ENCODE measurements around the gene EZR.

EZR gene

DNA sequence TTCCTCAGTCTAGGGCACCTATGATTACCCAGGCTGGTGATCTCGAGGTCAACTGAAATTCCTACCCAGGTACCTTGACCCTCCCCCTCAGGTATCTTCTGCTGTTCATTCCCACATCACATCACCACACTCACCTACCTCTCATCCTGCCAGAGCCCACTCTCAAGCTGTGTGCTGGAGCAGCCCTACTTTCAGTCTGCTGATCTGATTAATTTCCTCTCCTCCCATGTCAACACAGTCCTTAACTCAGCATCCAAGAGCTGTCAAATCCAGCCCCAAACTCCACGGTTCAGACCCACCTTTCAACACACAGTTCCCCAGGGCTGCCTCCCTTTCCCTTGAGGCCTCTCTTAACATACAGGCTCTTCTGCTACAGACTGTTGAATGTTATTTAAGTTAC is 42.4 kb downstream of the EZR start:
- DNase-seq (ENCODE audit: low read depth in 2 of 2) = no peak

DNA sequence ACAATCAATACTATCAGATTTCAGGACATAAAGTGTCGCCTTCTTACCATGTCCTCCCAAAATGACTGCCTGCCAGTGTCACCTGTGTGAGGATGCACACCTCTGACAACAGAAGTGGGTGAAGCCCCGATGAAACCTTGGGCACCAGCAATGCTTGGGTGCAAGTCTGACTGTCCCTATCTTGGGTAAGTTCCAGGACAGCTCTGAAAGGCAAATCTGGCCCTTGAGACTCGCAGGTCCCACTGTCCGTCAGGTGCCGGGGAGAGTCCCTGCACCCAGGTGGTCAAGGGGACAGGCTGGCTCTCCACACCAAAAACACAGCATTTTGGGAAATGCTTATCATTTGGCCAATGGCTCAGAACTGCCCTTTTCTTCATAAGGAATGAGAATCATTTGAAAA is 43.3 kb downstream of the EZR start:
- DNase-seq (ENCODE audit: low read depth in 2 of 2) = no peak

DNA sequence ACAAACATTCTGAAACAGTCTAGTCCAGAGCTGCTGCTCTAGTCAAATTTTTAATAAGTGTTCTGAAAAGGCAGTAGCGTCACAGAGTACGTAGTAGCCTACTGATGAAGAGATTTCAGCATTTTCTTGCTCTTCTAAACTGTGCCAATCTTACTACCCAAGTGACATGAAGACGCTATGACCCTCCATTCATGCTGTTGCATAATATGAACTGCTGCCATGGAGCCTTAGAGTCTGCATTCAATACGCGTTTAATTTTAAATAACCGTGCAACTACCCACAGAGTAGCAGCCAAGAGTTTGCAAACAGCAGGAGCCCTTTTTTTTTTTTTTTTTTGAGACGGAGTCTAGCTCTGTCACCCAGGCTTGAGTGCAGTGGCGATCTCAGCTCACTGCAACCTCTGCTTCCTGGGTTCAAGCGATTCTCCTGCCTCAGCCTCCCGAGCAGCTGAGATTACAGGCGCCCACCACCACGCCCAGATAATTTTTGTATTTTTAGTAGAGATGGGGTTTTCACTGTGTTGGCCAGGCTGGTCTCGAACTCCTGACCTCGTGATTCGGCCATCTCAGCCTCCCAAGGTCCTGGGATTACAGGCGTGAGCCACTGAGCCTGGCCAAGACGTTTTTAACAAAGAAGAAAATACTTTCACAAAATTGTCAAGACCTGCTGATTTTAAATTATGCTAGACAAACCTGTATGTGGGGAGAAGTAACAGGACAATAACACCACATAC is 44.3 kb downstream of the EZR start:
- DNase-seq (ENCODE audit: low read depth in 2 of 2) = no peak

DNA sequence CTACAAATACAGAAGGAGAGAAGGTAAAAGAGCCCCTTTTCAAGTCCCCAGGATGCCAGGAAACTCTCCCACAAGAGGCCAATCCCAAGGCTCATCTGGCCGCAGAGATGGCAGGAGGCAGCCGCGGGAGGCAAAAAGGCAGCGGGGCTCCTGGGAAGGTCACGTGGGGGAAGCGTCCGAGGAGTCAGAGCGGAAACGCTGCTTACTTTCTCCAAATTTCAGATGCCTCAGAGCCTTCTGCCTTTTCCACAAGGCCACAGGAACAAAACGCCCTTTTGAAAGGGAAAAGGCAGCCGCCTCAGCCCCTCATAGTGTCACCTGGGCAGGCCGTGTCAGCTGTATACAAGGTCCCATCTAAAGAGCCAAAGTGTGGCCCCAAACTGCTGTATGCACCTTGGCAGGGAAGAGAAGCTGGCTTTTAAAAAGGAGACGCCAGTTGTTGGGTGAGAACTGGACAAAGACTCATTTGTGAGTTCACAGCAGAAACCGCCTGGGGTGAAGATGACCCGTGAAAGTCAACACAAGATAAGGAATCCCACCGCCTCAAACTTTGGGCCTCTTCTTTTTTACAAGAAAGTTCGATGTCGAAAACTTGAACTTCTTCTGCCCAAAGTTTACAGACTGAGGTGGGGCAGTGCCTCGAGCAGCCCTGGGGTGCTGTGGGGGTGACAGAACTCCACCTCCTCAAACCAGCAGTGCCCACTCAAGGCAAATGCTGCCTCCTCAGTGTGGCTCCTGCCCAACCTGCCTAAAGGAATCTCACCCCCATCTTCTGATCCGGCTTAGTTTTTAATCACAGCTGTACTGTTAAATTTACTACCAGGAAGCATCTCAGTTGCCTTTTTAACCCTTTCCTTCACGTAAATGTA is 45.4 kb downstream of the EZR start:
- DNase-seq (ENCODE audit: low read depth in 2 of 2) = no peak

DNA sequence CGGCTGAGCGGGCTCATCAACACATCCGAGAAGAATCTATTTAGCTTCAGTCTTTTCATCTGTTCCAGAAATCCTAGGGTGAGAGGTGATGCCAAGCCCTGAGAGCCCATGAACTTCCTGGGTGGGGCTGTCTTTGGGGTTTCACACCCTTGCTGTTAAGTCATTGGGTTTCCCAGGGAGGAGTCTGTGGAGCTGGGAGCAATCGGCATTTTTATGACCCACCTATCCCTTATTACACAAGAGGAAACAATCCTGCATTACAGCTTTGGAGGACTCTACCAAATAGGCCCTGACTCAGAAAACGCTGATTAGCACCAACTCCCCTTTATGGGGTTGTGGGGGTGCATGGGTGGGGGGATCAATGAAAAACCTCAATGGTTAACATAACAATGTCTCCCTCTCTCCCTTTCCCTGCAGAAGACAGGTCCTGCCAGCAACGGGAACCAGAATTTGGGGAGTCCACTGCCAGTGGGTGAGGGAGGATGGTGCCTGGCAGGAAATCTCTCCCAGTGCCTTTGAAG is 46.3 kb downstream of the EZR start:
- DNase-seq (ENCODE audit: low read depth in 2 of 2) = no peak

DNA sequence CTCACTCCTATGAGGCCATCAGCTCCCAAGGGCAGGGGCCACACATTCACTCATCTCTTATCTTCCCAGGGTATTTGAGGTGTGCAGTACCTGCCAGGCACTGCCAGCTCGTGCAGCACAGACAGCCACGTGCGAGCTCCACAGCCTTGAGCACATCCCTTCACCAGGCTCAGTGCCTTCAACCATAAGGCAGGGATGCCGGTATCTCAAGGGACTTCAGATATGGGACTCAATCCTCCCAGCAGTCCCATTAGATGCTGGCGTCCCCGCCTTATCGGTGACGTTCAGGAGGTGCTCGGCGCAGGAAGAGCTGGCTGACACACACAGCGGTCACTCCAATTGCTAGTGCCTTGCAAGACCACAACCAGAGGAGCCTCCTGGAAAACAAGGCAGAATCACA is 47.0 kb downstream of the EZR start:
- DNase-seq (ENCODE audit: low read depth in 2 of 2) = no peak

DNA sequence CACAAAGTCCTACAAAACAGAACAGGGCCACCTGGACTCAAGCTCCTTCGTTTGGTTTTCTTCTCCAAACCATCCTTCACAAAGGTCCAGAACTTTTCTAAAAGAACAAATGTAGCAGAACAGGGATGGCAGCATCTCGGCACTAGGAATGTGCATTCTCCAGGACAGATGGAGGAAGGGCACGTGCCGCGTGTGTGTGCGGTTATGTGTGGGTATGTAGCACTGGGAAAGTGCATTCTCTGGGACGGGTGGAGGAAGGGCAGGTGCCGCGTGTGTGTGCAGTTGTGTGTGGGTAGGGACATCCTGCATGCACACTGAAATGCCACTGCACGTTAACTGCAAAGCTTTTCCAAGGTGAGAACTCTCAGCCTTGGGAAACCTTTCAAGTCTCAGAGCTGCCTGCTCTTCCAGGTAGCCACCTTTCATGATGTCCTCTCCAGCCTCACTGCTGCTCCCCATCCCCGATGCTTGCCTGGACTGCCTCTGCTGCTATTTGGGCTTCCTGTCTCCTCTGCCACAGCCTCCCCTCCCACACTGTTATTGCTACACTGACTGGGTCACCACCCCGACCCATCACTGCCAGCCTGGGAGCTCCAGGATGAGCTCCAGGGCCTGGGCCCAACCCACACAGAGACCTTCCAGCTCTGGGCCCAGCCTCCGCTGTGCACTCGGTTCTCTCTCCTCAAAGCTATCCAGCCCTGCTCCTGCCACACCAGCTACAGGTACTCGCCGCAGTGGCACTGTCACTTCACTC is 47.6 kb downstream of the EZR start:
- DNase-seq (ENCODE audit: low read depth in 2 of 2) = no peak

DNA sequence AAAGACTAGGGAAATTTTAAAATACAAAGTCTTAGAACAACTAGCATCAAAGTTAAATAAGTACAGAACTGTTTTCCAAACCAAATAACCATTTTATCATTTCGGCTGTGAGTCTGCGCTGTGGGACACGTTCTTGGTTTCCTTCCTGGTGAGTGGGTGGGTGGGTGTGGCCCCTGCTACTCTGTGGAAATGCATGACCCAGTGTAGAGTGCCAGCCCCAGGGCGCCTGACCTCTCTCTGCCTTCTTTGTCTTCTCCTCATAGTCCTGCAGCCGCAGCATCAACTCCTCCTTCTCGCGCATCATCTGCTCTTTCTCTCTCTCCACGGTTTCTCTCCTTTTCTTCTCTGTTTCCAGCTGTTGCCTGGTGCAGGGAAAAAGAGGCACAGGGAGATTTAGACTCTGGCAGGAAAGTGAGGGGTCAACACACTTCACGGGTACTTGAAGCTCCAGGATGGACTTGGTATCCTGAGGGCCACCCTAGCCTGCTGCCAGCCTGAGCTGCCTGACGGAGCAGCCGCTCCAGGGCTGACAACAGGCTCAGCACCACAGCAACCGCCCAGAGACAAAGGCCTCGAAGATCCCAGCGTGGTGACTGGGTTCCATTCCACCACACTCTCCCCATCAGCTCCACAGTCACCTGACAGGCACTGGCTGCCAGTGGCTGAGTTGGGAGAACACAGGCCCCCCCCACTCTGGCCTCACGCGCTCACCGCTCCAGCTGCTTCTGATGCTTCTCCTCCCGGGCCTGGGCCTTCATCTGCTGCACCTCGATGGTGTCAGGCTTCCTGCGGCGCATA is 48.4 kb downstream of the EZR start:
- DNase-seq (ENCODE audit: low read depth in 2 of 2) = no peak

DNA sequence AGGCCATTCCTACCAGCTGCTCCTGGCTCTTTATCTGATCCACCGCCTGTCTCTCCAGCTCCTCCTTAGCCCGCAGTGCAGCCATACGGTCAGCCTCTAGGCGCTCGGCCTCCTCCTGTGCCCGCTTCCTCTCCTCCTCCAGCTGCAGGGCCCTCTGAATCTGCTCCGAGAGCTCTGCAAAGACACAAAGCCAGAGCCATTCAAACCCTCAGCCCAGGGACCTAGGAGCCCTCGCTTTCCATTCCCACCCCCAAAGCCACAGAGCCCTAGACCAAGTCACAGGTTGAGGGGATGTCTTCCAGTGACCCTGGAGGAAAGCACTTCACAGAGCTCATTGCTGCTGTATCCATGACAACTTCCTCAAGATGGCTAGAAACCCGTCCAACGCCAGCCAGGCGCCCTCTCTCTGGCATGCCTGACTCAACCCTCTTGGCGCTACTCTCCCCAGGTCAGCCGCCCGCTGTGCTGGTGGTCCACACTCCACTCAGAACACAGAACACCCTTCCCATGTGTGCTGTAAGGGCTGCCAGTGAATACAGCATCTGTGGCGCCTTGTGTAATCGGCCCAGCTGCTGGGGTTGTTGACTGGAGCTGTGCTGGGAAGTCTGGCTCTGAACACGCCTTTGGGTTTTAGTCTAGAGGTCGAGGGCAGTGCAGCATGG is 49.3 kb downstream of the EZR start:
- DNase-seq (ENCODE audit: low read depth in 2 of 2) = no peak

DNA sequence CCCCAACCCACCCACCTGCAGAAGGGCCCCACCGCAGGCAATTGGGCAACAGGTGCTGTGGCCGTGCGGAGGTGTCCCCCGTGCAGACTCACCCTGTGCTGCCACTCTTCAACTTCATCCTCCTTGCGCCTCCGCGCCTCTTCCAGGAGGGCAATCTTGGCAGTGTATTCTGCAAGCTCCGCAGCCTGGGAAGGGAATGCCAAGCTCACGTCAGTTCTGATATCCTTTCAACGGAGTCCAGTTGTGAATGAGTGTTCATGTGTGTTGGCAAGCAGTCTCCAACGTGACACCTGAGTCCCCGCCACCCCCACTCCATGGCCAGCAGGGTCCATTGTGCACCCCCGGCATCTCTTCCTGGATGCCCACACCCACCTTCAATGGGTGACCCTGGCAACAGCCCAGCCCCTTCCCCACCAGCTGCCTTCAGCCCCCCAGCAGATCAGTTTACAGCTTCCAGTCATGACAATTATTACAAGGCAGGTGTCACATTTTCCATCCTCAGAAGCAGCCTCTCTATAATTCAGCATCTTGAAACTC is 49.9 kb downstream of the EZR start:
- DNase-seq (ENCODE audit: low read depth in 2 of 2) = no peak

DNA sequence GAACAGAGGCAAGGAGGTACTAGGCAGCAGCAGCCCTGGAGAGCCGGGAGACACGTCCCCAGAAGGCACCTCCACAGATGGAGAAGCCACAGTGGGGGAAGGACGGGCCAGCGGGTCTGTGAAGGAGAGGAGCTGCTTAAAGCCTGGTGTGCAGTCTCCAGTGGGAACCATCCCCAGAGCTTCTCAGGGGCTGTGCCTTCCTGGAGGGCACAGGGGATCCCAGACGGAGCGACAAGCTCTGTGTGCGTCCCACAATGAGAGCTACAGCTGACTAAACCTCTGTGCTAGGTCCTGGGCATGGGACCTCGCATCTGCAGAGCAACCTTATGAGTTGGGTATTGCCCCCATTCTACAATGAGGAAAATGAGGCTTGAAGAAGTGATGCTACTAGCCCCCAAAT is 50.7 kb downstream of the EZR start:
- DNase-seq (ENCODE audit: low read depth in 2 of 2) = no peak

DNA sequence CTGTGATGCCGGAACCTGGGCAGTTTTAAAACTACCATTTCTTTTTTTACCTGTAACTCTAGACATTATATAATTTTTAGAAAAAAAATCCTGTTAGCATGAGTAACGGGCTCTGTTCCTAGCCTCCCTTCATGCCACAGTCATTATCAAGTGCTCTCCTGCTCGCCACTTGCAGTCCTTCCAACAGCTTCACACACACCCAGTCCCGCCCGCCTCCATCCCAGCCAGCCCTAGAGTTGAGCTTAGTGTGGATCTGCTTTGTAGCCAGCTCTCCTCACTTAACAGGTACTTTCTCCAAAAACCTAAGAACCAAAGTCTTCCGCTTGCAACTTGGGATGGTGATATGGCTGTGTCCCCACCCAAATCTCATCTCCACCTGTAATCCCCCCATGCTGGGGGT is 51.5 kb downstream of the EZR start:
- DNase-seq (ENCODE audit: low read depth in 2 of 2) = no peak

DNA sequence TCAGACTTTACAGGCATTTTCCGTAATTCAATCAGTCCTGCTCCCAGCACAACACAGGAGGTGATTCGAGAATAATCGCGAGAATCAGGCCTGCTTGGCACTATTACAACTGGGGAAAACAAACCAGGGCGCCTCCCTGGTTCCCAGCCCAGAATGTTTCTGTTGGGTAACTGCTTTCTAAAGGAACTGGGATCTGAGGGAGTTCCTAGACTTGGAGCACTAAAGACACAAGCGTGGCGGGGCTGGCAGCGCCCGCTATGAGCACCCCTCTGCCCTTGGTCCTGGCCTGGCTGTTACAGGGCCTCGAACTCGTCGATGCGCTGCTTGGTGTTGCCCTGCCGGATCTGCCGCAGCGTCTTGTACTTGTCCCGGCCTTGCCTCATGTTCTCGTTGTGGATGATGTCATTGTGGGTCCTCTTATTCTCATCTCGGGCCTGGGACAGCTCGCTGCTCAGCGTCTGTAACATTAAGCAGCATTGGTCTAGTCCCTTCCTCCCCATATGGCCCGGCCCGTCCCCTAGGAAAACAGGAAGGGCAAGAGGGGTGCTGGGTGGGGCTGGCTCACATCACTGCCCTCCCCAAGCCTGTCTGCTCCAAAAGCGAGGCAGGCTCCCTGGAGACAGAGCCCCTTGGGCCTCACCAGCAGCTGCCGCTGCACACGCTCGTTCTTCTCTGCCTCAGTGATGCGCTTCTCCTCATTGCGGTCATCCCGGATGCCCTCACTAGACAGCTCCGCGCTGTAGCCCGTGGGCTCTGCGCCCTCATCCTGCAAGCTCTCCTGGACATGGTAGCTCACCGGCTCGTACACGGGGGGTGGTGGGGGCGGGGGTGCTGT is 52.3 kb downstream of the EZR start:
- no peak for DNase-seq (ENCODE audit: low read depth in 2 of 2)

DNA sequence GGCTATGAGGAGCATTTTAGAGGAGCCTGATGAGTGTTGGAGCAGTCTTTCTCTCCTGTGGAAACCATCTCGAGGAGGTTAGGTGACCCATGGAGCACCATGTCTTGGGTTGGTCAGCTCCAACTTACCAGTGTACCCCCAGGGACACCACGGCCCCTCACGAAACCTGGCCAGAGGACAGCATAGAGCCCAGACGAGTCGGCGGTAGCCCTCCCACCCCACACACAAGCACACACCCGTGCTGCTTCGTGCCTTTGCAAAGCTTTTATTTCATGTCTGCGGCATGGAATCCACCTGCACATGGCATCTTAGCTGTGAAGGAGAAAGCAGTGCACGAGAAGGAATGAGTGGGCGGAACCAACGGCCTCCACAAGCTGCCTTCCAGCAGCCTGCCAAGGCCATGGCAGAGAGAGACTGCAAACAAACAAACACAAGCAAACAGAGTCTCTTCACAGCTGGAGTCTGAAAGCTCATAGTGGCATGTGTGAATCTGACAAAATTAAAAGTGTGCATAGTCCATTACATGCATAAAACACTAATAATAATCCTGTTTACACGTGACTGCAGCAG is 53.6 kb downstream of the EZR start:
- DNase-seq (ENCODE audit: low read depth in 2 of 2) = no peak

DNA sequence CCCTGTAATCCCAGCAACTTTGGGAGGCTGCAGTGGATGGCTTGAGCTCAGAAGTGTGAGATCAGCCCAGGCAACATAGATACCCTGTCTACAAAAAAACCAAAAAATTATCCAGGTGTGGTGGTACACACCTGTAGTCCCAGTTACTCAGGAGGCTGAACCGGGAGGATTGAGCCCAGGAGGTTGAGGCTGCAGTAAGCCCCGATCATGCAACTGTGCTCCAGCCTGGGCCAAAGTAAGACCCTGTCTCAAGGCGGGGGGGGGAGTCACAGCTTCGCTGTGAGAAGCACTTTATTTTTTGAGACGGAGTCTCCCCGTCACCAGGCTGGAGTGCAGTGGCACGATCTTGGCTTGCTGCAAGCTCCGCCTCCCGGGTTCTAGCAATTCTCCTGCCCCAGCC is 54.2 kb downstream of the EZR start:
- no peak for DNase-seq (ENCODE audit: low read depth in 2 of 2)

DNA sequence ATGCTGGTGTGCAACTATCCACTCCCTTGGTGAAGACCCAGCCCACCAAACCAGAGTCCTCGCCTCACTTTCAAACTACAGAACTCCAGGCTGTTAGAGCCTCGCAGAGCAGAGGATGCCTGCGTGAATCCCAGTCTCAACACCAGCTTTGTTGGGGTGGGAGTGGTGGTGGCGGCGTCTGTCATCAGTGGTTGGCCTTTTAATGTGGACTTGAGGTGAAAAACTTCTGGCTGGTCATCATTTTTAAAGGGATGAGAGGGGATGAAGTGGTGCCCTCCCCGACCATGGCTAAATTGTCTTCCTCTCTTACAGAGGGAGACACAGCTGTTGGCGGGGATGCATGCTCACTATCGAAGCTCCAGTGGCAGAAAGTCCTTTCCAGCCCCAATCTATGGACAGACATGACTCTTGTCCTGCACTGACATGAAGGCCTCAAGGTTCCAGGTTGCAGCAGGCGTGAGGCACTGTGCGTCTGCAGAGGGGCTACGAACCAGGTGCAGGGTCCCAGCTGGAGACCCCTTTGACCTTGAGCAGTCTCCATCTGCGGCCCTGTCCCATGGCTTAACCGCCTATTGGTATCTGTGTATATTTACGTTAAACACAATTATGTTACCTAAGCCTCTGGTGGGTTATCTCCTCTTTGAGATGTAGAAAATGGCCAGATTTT is 54.9 kb downstream of the EZR start:
- DNase-seq (ENCODE audit: low read depth in 2 of 2) = no peak

DNA sequence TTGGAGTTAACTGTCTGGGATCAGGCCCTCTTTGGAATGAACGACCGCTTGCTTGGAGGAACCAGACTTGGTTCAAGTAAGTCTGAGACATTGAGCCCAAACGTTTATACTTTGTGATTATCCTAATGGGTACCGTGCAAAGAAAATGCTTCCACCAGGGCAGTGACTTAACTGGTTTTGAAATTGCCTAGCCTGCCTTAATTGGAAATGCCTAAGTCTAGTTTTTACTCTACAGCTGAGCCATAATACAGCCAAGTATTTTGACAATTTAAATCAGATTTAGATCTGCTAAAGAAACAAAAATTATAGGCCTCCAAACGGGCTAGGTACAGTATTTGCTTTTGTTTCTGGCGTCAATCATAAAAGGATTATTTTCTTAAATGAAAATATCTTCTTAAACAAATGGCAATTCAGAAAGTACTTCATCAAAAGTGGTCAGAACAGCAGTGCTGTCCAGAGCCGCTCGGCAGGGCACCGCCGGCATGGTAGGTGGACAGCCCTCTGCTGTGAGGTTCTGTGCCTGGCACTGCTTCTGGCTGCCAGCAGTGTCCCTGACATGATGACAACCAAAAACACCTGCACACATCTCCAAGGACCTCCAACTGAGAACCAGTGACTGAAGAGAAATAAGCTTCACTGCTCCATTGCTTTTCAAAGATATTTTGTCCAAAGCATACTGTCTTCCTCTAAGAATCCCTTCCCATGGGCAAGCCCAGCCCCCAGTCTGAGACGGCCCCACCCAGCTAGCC is 55.6 kb downstream of the EZR start:
- DNase-seq (ENCODE audit: low read depth in 2 of 2) = no peak

DNA sequence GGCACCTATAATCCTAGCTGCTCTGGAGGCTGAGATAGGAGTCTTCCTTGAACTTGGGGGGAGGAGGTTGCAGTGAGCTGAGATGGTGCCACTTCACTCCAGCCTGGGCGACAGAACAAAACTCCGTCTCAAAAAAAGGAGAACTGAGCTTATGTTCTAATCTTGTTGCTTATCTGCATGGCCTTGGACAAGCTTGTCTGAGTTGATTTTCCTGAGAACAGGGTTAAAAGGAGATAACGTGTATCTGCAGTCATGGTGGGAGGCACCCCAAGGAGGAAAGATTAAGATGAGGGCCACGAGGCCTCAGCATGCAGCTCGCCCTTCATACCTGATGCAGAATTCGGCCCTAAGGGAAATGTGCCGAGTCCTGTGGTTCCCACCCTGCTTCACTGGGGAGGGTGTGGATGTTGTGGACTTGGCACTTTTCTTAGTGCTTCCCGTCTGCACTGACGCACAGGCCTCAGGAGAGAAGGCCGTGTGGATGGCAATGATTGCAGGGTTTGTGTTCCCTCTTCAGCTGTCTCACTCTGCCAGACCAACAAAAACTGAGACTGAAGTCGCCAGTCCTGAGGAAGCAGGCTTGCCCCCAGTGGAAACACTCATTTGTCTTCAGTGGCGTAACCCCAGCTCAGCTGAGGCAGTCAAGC is 56.3 kb downstream of the EZR start:
- no peak for DNase-seq (ENCODE audit: low read depth in 2 of 2)
